GM19023 (cell line): ENCODE measurements around the gene CDKN2C.

Experiments used
- ATAC-seq: cut with Tn5 transposase; IDR thresholded peaks from one replicate; pipeline ENCODE4 v1.9.1; 2021; ENCODE audit warnings: mild to moderate bottlenecking, moderate library complexity; ENCODE audit not compliant: unreplicated experiment

The CDKN2C gene

GRCh38 chr1:50959913-50960844 lies 9.9 kb upstream of the CDKN2C start, which contains the start of gene FAF1:
Gene FAF1, minus strand, starts transcription at chr1:50960267. Its CDS starts 456 bp downstream, at chr1:50959811.
- ATAC-seq = peak; percentile 83

GRCh38 chr1:50964863-50965262 lies 5.2 kb upstream of the CDKN2C start:
- ATAC-seq = no peak

- ATAC-seq = no peak
Observed at GRCh38 chr1:50966991-50967390, 3.1 kb upstream of the CDKN2C start.

DNA sequence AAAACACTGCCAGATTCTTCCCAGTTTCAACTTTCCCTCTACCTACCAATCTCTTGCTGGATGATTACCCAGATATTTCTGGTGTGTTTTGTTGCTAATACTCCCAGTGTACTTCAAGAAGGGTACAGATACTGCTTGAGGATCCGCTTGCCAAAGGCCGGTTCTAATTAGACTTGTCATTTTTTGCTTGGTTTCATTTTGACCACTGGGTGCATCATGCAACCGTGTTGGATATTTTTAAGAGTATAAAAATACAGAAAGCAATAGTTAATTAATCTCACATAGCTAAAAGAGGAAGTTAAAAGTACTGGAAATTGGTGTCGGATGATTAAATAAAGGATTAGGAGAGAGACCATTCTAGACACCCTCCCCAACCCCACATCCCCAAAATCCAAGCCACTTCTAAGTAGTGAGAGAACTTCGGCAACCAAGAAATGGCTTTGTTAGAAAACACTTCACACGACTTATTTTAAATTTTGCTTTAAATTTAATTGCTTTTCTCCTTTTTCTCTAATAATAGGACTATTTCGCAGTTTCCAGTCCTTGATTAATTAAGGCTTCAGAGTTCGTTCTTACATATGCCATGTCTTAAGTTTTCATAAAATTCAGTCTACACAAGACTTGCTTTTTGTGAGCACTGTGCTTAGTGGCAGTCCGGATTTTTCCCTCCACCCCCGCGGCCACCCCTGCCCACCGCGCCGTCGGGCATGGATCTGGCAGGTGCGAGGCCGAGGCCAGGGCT lies 2.5 kb upstream of the CDKN2C start:
- no peak for ATAC-seq

- ATAC-seq = peak; percentile 68
Observed at GRCh38 chr1:50968158-50968820, 1.8 kb upstream of the CDKN2C start.

DNA sequence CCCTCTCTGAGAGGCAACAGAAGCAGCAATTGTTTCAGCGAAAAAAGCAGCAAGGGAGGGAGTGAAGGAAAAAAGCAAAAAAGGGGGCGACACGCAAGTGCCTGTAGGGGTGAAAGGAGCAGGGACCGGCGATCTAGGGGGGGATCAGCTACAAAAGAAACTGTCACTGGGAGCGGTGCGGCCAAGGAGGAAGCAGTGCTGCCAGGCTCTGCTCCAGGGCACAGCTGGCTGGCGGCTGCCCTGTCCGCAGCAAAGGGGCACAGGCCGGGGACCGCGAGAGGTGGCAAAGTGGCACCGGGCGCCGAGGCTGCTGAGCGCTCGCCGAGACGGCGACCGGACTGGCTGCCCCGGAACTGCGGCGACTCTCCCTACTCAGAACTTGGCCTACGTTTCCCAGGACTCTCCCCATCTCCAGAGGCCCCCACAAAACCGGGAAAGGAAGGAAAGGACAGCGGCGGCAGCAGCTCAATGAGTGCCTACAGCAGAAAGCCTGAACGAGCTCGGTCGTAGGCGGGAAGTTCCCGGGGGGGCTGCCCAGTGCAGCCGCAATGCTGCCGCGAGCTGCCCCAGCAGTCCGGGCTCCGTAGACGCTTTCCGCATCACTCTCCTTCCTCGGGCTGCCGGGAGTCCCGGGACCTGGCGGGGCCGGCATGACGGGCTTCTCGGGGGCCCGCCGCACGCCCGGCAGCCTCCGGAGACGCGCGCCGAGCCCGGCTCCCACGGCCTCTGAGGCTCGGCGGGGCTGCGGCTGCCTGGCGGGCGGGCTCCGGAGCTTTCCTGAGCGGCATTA lies 1.0 kb upstream of the CDKN2C start:
- ATAC-seq = peak; percentile 28

DNA sequence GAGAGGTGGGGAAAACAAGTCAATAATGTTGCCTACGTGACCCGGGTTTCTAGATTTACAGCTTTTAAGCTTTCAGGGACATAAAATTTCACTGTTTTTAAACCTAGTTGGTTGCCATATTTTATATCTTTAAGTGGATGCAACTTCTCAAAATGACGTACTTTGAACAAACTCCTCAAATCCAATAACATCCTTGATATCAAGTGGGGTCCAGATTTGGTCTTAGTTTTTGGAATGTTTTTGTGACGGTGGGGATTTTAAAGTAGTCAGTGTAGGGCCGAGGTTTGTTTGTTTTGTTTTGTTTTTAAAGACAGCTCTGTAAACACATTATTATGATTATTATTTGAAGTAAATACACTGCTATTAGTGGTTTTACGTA lies 453 bp downstream of the CDKN2C start:
- ATAC-seq = no peak

GRCh38 chr1:50970931-50971582 lies 1.0 kb downstream of the CDKN2C start:
- no peak for ATAC-seq

- no peak for ATAC-seq
Observed at GRCh38 chr1:50971748-50972305, 1.8 kb downstream of the CDKN2C start.

- ATAC-seq = no peak
Observed at GRCh38 chr1:50972766-50973165, 2.7 kb downstream of the CDKN2C start.

GRCh38 chr1:50973255-50973654 lies 3.2 kb downstream of the CDKN2C start:
- ATAC-seq = no peak

DNA sequence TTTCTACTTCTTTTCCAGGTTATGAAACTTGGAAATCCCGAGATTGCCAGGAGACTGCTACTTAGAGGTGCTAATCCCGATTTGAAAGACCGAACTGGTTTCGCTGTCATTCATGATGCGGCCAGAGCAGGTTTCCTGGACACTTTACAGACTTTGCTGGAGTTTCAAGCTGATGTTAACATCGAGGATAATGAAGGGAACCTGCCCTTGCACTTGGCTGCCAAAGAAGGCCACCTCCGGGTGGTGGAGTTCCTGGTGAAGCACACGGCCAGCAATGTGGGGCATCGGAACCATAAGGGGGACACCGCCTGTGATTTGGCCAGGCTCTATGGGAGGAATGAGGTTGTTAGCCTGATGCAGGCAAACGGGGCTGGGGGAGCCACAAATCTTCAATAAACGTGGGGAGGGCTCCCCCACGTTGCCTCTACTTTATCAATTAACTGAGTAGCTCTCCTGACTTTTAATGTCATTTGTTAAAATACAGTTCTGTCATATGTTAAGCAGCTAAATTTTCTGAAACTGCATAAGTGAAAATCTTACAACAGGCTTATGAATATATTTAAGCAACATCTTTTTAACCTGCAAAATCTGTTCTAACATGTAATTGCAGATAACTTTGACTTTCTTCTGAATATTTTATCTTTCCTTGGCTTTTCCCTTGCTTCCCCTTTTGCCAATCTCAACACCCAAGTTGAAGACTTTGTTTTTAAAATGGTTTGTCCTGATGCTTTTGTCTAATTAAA lies 4.0 kb downstream of the CDKN2C start:
- ATAC-seq = no peak

DNA sequence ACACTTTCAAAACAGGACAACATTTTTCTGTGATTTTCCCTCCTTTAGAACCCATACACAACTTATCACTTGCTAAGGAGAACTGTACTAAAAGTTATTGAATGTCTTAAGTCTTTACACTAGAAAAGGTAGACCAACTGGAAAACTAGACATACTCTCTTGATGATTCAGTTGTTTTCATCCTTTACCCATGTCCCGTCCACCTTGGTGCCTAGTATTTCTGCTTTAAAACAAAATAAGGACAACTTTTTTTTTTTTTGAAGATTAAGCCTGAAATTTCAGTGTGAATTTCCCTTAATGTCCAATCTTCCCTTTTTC lies 4.5 kb downstream of the CDKN2C start:
- ATAC-seq = no peak

DNA sequence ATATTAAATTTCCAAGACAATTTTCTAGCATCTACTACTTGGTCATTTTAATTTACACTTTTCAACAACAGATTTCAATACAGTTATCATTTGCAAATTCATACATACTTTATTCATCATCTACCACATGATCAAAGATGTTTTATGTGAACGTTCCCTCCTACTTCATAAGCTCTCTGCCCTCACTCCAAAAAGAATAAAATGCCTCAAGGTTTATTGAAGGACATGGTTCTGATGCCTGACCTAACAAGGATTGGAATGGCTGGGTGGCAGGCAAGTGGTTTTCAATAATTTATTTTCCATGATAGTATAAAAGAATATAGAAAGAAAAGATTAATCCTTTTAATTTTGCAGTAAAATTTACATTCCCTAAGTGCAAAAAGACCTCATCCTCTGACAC lies 5.4 kb downstream of the CDKN2C start:
- no peak for ATAC-seq

- ATAC-seq = no peak
Observed at GRCh38 chr1:50976111-50976889, 6.3 kb downstream of the CDKN2C start.

GRCh38 chr1:50976890-50977574 lies 7.0 kb downstream of the CDKN2C start:
- peak; percentile 59 for ATAC-seq

- peak; percentile 44 for ATAC-seq
Observed at GRCh38 chr1:50977575-50978143, 7.6 kb downstream of the CDKN2C start.
